PC-9 (cell line): ENCODE measurements around the gene ASB8. TPM values are rescaled to one million over a fixed set of nuclear protein-coding genes. Genes with fewer than 3 reads are reported as not detected.

Experiments used
- Bru-seq: library from RNA; stranded (reverse); fragments of 400-500 nt; gene quantifications from one replicate; lab custom pipeline; 2021; lab: Mats Ljungman, UMichigan
- BruChase-seq, 2 experiments: library from RNA; stranded (reverse); fragments of 400-500 nt; gene quantifications; one replicate each; lab custom pipeline; 2021; lab: Mats Ljungman, UMichigan
- BruUV-seq: library from RNA; stranded (reverse); fragments of 400-500 nt; replicated peaks from 2 replicates; lab custom pipeline; 2021; lab: Mats Ljungman, UMichigan
- CTCF ChIA-PET: fragments of 300-600 bp; sonication (Branson Sonifier 250); formaldehyde crosslinking; loops from one replicate; lab custom pipeline; 2022; ENCODE audit warnings: antibody characterized with exemption; lab: Charles Lee
- POLR2A ChIA-PET: fragments of 300-600 bp; sonication (Branson Sonifier 250); formaldehyde crosslinking; loops from one replicate; lab custom pipeline; 2022; ENCODE audit warnings: antibody characterized with exemption; ENCODE audit not compliant: unreplicated experiment; lab: Charles Lee
- DNase-seq, 2 experiments: peaks; one replicate each; pipeline versions ENCODE4 v3.0.0 to v3.0.0-alpha.2; 2015 to 2022; ENCODE audit warnings: mixed read lengths in 1 of 2
- H2AFZ ChIP-seq: fragments of 200-600 bp; sonication (generic); 2 replicates; pipeline ENCODE4 v1.8.1; 2017; ENCODE audit warnings: antibody characterized with exemption
- H3F3A ChIP-seq: fragments of 200-600 bp; sonication (generic); 2 replicates; pipeline ENCODE4 v1.8.1; 2017; ENCODE audit warnings: antibody characterized with exemption, mild to moderate bottlenecking, low read depth; ENCODE audit not compliant: insufficient read depth
- H3K27ac ChIP-seq: fragments of 200-600 bp; sonication (generic); 2 replicates; pipeline ENCODE4 v1.6.1; 2016; ENCODE audit warnings: mixed run types
- H3K27me3 ChIP-seq: fragments of 200-600 bp; sonication (generic); 2 replicates; pipeline ENCODE4 v1.6.1; 2016; ENCODE audit warnings: low read depth, mixed run types; ENCODE audit not compliant: insufficient read depth
- H3K36me3 ChIP-seq: fragments of 200-600 bp; sonication (generic); 2 replicates; pipeline ENCODE4 v1.6.1; 2016; ENCODE audit warnings: low read depth, mixed run types
- H3K4me1 ChIP-seq: fragments of 200-600 bp; sonication (generic); replicated peaks from 2 replicates; pipeline ENCODE4 v1.6.1; 2016; ENCODE audit warnings: mixed run types; ENCODE audit not compliant: insufficient read depth
- H3K4me2 ChIP-seq: fragments of 200-600 bp; sonication (generic); 2 replicates; pipeline ENCODE4 v1.6.1; 2017; ENCODE audit warnings: mixed run types
- H3K4me3 ChIP-seq: fragments of 200-600 bp; sonication (generic); 2 replicates; pipeline ENCODE4 v1.6.1; 2016; ENCODE audit warnings: mixed run types
- H3K79me2 ChIP-seq: fragments of 200-600 bp; sonication (generic); 2 replicates; pipeline ENCODE4 v1.6.1; 2017; ENCODE audit warnings: low read depth, mixed run types
- H3K9me2 ChIP-seq: fragments of 200-600 bp; sonication (generic); 2 replicates; pipeline ENCODE4 v1.8.1; 2017; ENCODE audit warnings: mild to moderate bottlenecking; ENCODE audit not compliant: insufficient read depth
- H3K9me3 ChIP-seq: fragments of 200-600 bp; sonication (generic); 2 replicates; pipeline ENCODE4 v1.8.1; 2016; ENCODE audit warnings: low read depth; ENCODE audit not compliant: insufficient read depth
- H4K20me1 ChIP-seq: fragments of 200-600 bp; sonication (generic); 2 replicates; pipeline ENCODE4 v1.8.1; 2017; ENCODE audit not compliant: insufficient read depth
- CTCF ChIP-seq: fragments of 200-600 bp; sonication (generic); conservative IDR thresholded peaks from 2 replicates; pipeline ENCODE4 v1.6.1; 2017; ENCODE audit warnings: mixed run types, antibody characterized with exemption, mild to moderate bottlenecking, moderate library complexity
- EZH2 ChIP-seq: fragments of 200-600 bp; sonication (generic); IDR thresholded peaks from 2 replicates; pipeline ENCODE4 v1.8.0; 2017; ENCODE audit warnings: antibody characterized with exemption, low read depth
- intact Hi-C: fragments of 100-400 bp; cut with micrococcal nuclease; formaldehyde crosslinking; loops from one replicate; pipeline ENCODE4 v1.10.0; 2022; ENCODE audit not compliant: unreplicated experiment
- long read RNA-seq: library from polyadenylated mRNA; stranded (forward); transcript quantifications from one replicate; pipeline ENCODE4 v2.0.0, GENCODE V29; 2022
- total RNA-seq: library from RNA; stranded (reverse); gene quantifications from 2 replicates; pipeline ENCODE4 v1.2.3, GENCODE V29; 2021

Gene ASB8
- total RNA-seq (21.8 and 25.1 TPM in 2 replicates), Bru-seq, nascent RNA (percentile 65 among the genes with signal in this experiment), BruChase-seq, experiment 1, labeled RNA remaining after a 2-hour chase (percentile 74 among the genes with signal in this experiment), BruChase-seq, experiment 2, labeled RNA remaining after a 6-hour chase (percentile 78 among the genes with signal in this experiment)
- long read RNA-seq, transcript ASB8-201 (4 exons, 2,615 nt) = major isoform, 11 of 18 reads
- long read RNA-seq, partial matches to known transcripts = 1 of 18 reads
- long read RNA-seq, other reads (novel, unspliced or antisense) = 1 of 18 reads

- Histone ChIP-seq H3F3A (peaks cover 6% of the 10 kb centered on the region; the same call in 1 of the 2 replicates), H3K9me3 (no peaks in the 10 kb centered on the region), H3K9me2 (no peaks in the 10 kb centered on the region), H3K36me3 (no peaks in the 10 kb centered on the region; the same call in 1 of the 2 replicates), H3K4me2 (peak within 1 kb of the TSS; percentile 98), H3K79me2 (peaks cover 20% of the 10 kb centered on the region), H3K27ac (no peak within 1 kb of the TSS; the same call in 1 of the 2 replicates), H3K4me3 (peak within 1 kb of the TSS; percentile 90), H3K4me1 (peaks cover 7% of the 10 kb centered on the region; the same call in 1 of the 2 replicates), H4K20me1 (no peaks in the 10 kb centered on the region), H2AFZ (peak within 1 kb of the TSS; percentile 100), H3K27me3 (no peaks in the 10 kb centered on the region)
- DNase-seq = peak; percentile 93 to 97
- ChIA-PET POLR2A (interaction anchor here (0.7 kb wide), 3 partner anchors 318 to 451 kb away, joined by 7 to 26 read pairs (median 8); no protein-coding TSS in a partner anchor), CTCF (interaction anchor here (0.5 to 0.8 kb wide), 6 partner anchors 79 to 1113 kb away, joined by 3 to 10 read pairs (median 3); partner anchors contain the start of genes ARF3 and VDR)
- TF ChIP-seq CTCF (peak; percentile 52), EZH2 (no peak)
- intact Hi-C loops = loop anchor here (1.0 to 5.0 kb wide), 3 partner anchors 50 to 461 kb away; partner anchors contain the start of gene SENP1
- BruUV-seq = TSS peak; percentile 65
These were observed at the start of gene ASB8 for GRCh38 chr12:48157018-48157888. ASB8 (minus strand) TSS chr12:48157515; CDS start chr12:48153496, 4,019 bp downstream.

GRCh38 chr12:48203192-48203591 is 45.9 kb upstream of the ASB8 start, which contains the start of gene OR10AD1:
OR10AD1 (minus strand) TSS chr12:48203292; CDS start chr12:48203292, 0 bp downstream.
- DNase-seq = no peak
- H4K20me1 ChIP-seq = no peaks in the 10 kb centered on the region
- no peaks in the 10 kb centered on the region for H3K36me3 ChIP-seq
- intact Hi-C loops = no loop called here
- POLR2A ChIA-PET = no interaction called here
- no peaks in the 10 kb centered on the region; the same call in 1 of the 2 replicates for H3K9me3 ChIP-seq
- no peak within 1 kb of the TSS for H2AFZ ChIP-seq
- CTCF ChIA-PET = no interaction called here
- TF ChIP-seq CTCF (no peak), EZH2 (no peak)
- no peaks in the 10 kb centered on the region for H3K9me2 ChIP-seq
- H3K79me2 ChIP-seq = no peaks in the 10 kb centered on the region
- peaks cover 9% of the 10 kb centered on the region for H3K27me3 ChIP-seq
- peaks cover 12% of the 10 kb centered on the region; the same call in 1 of the 2 replicates for H3K4me1 ChIP-seq
- no peak within 1 kb of the TSS for H3K4me2 ChIP-seq
- no peak within 1 kb of the TSS for H3K4me3 ChIP-seq
- no TSS peak for BruUV-seq
- no peak within 1 kb of the TSS for H3K27ac ChIP-seq
- H3F3A ChIP-seq = 0 out of 2 replicates have a peak, but pooled peaks cover 4% of the 10 kb centered on the region

GRCh38 chr12:48202766-48203165 is 45.5 kb upstream of the ASB8 start:
- no peak overlapping the region for H3K4me3 ChIP-seq
- no peak for DNase-seq
- ChIA-PET POLR2A (no interaction called here), CTCF (no interaction called here)
- H3K4me1 ChIP-seq = peaks cover 12% of the 10 kb centered on the region; the same call in 1 of the 2 replicates
- TF ChIP-seq CTCF (no peak), EZH2 (no peak)
- no TSS peak for BruUV-seq
- H3K27me3 ChIP-seq = peaks cover 8% of the 10 kb centered on the region; the same call in 1 of the 2 replicates
- intact Hi-C loops = no loop called here
- H3K4me2 ChIP-seq = no peak overlapping the region
- H4K20me1 ChIP-seq = no peaks in the 10 kb centered on the region
- no peaks in the 10 kb centered on the region for H3K79me2 ChIP-seq
- H3K36me3 ChIP-seq = no peaks in the 10 kb centered on the region
- H2AFZ ChIP-seq = no peak overlapping the region
- H3K9me2 ChIP-seq = no peaks in the 10 kb centered on the region
- H3K9me3 ChIP-seq = no peaks in the 10 kb centered on the region; the same call in 1 of the 2 replicates
- H3K27ac ChIP-seq = no peak overlapping the region
- 0 out of 2 replicates have a peak, but pooled peaks cover 5% of the 10 kb centered on the region for H3F3A ChIP-seq
